Activated CD4-positive, alpha-beta T cell treated with anti-CD3 and anti-CD28 coated beads, Interleukin-10, Interleukin-2, amounts not matched to agents 100 ng/mL and 50 ng/mL, durations not matched to agents 16 hours and 8 hours (primary cell): ENCODE data around the gene COX10.
"Not testable (repeated sequence)": the region's sequence is repeated elsewhere in the genome, so short reads cannot be mapped to it uniquely, and the experiment has no call there.

Source experiments
- DNase-seq: peaks from one replicate; pipeline ENCODE4 v3.0.0-alpha.2; 2020

The COX10 gene

DNA sequence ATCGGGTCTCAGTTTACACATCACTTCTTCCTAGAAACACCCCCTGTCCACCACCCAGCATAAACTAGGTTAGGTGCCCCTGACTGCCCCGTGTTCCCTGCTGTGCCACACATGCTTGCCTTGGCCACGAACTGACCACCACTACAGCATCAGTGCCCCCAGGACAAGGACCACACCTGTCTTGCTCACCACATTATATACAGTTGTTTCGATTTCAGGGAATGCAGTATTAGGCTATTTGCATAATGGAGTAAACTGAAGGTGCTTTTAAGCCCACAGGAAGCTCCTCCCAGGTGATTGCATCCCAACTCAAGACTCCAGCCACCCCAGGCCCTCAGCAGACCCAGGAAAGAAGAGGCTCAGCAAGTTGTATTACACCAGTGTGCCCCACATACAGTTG, 117.1 kb downstream of the COX10 start:
- DNase-seq = not testable (repeated sequence)

DNA sequence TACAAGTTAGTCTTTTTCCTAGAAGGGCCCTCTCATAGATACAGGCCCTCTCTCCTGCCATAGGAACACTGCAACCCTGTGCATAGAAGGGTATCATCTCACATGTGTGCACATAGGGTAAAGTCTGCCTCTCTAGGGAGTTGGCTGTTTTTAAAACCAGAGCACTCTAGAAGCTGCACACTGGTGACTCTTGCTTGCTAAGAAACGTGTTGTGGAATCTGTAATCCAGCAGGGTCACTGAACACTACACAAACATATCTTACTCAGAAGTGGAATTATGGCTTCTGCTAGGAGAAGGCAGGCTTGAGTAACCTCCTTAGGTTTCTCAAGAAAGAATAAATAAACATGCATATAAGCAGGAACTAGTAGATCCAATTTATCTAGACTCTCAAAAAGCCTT, 121.5 kb downstream of the COX10 start:
- not testable (repeated sequence) for DNase-seq

DNA sequence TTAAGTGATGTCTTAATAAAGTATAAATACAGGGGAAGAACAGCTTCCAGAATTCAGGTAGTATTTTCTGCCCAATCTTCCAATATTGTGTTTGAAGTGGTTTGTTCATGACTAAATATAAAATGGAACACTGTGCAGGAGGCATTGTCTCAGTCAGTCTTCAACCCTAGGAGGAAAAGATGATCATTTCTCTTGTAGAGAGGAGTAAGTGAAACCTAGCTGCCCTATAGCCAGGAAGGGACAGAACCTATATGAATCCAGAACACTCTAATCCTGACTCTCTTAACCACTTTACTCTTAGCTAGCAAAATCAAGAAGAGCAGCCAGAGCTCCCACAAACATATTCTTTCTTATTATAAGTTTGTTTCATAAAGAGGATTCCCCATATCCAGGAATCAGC, 122.2 kb downstream of the COX10 start:
- not testable (repeated sequence) for DNase-seq

- DNase-seq = not testable (repeated sequence)
These were observed 122.7 kb downstream of the COX10 start for GRCh38 chr17:14192039-14192438.

DNA sequence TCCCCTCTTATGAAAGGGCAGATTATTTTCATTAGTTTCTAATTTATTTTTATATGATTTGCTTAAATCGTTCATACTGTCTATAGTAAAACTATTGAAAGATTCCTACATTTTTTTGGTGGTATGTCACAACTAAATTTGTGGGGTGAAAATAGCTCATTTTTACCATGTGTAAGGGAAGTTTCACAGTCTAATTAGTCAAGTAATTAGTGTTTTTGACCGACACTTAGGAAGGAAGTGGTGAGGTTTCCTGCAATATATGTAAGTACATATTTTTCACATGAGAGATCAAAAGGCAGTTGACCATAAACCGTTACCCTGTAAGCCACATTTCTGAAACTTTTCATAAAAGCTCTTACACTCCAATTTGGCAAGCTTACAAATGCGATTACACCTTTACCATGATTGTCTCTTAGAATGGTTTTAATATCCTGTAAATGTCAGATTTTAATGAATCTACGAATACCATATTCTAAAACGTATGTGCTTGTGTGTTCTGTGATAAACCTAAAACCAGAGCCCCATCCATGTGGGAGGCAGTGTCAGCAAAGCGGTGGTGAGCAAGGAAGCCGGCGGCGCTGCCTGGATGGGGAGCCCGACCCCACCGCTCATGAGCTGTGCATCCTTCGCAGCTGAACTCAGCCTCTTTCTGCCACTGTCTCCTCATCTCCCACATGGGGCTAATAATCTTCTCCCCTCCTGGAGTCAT, 123.5 kb downstream of the COX10 start:
- peak; percentile 60 for DNase-seq

- peak; percentile 67 for DNase-seq
These were observed 127.2 kb downstream of the COX10 start for GRCh38 chr17:14196377-14196997.

- DNase-seq = peak; percentile 62
These were observed 127.8 kb downstream of the COX10 start for GRCh38 chr17:14197057-14197456.

DNA sequence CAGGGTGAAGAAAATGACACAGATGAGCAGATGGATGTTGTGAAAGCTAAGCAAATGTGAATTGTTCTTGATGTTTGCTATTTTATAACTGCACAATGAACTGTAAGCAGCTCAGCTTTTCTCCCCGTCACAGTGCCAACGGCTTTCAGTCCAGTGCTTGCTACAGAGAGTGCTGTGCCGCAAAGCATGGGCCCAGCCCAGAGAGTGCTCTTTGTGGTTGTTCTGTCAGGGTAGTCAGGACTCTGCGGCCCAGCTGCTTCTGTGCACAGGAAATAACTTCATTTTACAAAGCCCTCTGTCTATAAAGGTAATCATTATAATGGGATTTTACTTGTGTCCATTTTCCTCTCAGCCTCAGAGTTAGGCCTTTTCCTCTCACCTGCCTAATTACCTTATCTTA, 128.3 kb downstream of the COX10 start:
- peak; percentile 78 for DNase-seq

GRCh38 chr17:14198013-14198412, 128.7 kb downstream of the COX10 start:
- DNase-seq = no peak

DNA sequence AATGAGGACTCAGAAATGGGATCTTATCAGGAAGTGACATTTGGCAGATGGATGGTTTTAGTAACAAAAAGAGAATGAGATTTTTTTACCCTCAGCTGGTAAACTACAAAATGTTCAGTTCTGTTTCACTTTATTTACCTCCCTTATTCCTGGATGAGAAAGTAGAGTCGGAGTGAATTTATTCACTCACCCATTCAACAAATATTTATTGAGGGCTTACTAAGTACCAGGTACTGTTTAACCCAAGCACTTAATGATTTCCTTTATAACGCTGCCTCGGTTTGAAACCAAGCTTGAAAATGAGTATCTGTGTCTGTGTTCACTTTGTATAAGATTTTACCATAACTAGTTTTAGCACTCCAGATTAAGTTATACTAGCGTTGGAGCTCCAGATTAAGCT, 129.3 kb downstream of the COX10 start:
- DNase-seq = no peak

DNA sequence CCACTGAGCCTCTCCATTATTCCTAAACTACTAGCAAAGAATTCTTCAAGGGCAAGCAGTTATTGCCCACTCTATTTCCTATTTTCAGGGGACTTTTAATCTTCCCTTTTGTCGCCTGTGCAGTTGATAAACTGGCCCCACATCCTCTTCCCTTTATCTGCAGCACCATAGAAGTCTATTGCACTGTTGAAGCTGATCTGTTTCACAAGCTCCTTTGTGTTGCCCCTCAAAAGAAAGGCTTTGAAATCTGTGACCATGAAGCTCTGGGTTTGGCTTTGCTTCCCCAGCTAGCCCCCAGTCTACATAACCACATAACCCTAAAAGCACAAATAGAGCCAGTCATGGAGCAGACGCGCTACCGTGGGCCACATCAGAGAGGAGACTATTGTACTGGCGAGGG, 130.3 kb downstream of the COX10 start:
- no peak for DNase-seq

DNA sequence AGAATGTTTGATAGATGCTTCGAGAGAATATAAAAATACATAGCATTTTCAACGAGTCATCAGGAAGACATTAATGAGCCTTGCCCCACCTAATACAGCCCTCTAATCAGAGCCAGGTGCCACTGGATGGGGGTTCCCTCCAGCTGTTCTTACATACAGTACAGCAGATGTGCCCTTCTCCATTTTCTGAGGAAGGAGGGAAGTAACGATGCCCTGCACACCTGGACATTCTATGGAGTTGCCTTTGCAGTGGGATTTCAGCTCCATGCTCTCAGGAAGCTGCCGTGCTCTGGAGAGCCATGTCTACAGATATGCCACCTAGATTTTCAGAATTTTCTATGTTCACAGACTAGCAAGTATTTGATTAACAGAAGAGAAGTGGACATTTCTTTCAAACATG, 131.1 kb downstream of the COX10 start:
- DNase-seq = no peak

- peak; percentile 88 for DNase-seq
These were observed 132.0 kb downstream of the COX10 start for GRCh38 chr17:14201021-14201987.

DNA sequence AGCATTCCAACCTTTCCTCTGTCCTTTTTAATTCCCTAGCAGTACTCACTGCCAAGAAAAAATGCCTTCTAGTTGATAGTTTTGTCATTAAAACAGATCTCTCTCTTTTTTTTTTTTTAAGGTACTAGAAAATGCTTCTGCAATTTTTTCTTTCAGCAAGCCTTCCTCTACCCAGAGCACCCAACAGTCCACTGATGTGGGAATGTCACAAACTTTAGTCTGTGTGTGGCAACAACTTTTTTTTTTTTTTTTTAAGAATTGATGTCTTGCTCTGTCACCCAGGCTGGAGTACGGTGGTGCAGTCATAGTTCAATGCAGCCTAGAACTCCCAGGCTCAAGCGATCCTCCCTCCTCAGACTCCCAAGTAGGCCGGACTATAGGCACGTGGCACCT, 132.7 kb downstream of the COX10 start:
- no peak for DNase-seq

DNA sequence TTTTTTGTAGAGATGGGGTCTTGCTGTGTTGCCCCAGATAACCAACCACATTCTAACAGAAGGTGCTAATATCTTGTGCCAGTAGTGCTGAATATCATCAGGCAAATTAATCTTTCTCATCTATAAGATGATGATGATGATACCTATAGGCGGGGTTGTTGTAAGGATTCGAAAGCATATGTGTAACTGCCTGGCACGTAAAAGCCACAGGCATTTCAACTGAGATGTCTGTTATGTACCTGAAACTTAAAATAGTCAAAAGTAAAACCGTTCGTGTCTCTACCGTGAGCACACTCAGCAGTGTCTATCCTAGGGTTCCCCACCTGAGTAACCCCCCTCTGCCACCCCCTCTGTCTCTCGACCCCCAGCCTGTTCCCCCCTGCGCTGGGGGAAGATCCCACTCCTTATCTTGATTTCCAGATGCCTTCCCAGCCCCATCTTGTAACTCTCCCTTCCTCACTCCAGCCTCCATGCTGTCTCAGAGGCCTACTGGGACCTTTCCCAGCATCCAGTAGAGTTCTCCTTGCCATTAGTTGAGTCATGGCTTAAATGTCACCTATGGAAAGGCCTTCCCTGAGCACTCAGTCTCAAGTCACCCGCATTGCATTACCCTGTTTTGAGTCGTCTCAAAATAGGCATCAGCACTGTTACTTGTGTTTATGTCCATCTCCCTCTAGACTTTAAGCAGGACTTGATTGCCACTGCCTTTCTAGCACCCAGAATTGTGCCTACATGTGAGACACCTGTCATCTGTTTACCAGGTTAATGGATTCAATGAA, 133.3 kb downstream of the COX10 start:
- peak; percentile 55 for DNase-seq

DNA sequence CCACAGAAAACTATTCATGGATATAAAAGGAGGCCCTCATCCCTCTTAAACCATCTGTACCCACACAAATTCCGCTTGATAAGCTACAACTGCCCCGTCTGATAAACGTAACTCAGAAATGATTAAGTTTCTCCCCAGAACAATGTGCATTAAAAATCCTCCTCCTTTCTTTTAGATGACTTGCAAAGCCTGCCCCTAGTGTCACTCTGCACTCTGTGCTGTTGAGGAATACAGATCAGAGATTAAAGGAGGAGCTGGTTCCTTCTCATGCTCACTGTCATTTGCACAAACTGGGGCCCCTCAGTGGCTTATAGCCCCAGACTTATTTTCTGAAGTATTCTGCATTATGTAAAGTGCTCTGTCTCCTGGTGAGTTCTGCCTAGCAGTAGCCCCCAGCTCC, 134.1 kb downstream of the COX10 start:
- DNase-seq = peak; percentile 66

GRCh38 chr17:14204084-14204483, 134.8 kb downstream of the COX10 start:
- DNase-seq = no peak

DNA sequence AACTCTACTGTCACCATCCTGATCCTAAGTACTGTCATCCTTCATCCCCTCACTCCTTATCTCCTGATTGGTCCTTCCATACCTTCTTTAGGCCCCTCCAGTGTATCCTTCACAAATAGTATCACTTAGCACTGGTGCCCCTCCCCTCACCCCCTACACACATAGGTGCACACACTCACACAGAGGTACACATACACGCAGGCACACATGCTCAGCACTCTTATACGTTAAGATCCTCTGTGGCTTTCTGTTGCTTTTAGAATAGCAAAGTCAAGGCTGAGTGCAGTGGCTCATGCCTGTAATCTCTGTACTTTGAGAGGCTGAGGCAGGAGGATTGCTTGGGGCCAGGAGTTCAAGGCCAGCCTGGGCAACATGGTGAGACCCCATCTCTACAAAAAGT, 135.2 kb downstream of the COX10 start:
- DNase-seq = no peak

- no peak for DNase-seq
These were observed 136.1 kb downstream of the COX10 start for GRCh38 chr17:14205380-14205779.

DNA sequence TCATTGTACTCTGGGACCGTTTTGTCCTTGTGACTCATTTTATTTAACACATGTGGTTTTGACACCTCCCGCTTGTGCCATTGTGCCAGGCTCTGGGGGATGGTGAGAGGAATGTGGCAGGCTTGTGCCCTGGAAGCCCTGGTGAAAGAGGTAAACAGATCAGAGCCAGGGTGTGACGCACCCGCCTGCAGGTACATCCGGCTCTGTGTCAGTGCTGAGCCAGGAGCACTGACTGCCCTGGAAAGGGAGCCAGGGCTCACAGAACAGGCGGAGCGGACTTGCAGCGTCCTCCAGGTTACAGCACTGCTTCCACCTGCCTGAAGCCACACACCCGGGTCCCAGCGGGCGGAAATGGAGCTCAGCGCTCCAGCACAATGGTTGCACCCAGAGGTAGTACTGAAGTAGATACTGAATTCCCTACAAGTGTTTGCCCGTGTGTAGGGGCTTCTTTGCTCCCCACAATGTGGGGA, 136.7 kb downstream of the COX10 start:
- peak; percentile 92 for DNase-seq

GRCh38 chr17:14206891-14207290, 137.6 kb downstream of the COX10 start:
- DNase-seq = no peak

DNA sequence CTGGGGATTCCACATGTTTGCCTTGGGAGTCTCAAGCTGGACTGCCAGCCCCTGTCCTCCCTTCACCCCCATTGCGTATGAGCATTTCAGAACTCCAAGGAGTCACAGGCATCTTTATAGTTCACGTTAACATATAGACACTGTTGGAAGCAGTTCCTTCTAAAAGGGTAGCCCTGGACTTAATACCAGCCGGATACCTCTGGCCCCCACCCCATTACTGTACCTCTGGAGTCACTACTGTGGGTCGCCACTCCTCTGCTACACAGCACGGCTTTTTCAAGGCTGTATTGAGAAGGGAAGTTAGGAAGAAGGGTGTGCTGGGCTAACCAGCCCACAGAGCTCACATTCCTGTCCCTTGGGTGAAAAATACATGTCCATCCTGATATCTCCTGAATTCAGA, 138.5 kb downstream of the COX10 start:
- DNase-seq = no peak

DNA sequence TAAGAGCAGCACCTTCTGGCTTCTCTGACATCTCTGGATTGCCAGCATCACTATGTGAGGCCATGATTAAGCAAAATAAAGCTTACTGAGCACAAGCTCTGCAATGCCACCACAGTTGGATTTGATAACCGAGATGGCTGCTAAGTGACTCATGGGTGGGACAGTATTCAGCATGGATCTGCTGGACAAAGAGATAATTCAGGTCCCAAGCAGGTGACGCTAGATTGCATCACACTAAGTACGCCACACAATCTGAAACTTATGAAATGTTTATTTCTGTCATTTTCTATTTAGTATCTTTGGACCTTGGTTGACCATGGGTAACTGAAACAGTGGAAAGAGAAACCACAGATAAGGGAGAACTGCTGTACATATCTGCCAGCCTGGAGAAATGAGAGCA, 139.9 kb downstream of the COX10 start:
- DNase-seq = no peak
